Astrocyte (in vitro differentiated cells and primary cell): Measurements from ENCODE around the gene KCTD10. TPM values are rescaled to one million over a fixed set of nuclear protein-coding genes. Genes with fewer than 3 reads are reported as not detected.
A peak's percentile ranks its signal among the peaks of the same experiment; 100 is the strongest.

Experiments
- DNase-seq: peaks from one replicate; pipeline ENCODE4 v3.0.0-alpha.2; 2010; ENCODE audit warnings: low read depth
- FAIRE-seq: peaks from 2 replicates; lab custom pipeline; 2011; peaks lifted over from hg19 to GRCh38; lab: Jason Lieb, UNC
- H2AFZ ChIP-seq: 2 replicates; pipeline ENCODE4 v1.6.0; 2012; ENCODE audit warnings: low read depth, low read length, inconsistent platforms
- H3K27ac ChIP-seq: 2 replicates; pipeline ENCODE4 v1.5.1; 2011; ENCODE audit warnings: low read depth, low read length, inconsistent platforms
- H3K27me3 ChIP-seq: 2 replicates; pipeline ENCODE4 v1.6.0; 2011; ENCODE audit warnings: low read length, inconsistent platforms; ENCODE audit not compliant: insufficient read depth
- H3K36me3 ChIP-seq: 2 replicates; pipeline ENCODE4 v1.5.1; 2011; ENCODE audit warnings: low read length, inconsistent platforms; ENCODE audit not compliant: insufficient read depth
- H3K4me1 ChIP-seq: 2 replicates; pipeline ENCODE4 v1.5.1; 2011; ENCODE audit warnings: low read length, inconsistent platforms; ENCODE audit not compliant: insufficient read depth
- H3K4me2 ChIP-seq: 2 replicates; pipeline ENCODE4 v1.6.0; 2012; ENCODE audit warnings: low read length, inconsistent platforms
- H3K4me3 ChIP-seq: 2 replicates; pipeline ENCODE4 v1.5.1; 2011; ENCODE audit warnings: low read depth, mild to moderate bottlenecking, low read length, inconsistent platforms; ENCODE audit not compliant: insufficient read depth
- H3K79me2 ChIP-seq: 2 replicates; pipeline ENCODE4 v1.6.0; 2012; ENCODE audit warnings: mild to moderate bottlenecking, low read length, inconsistent platforms; ENCODE audit not compliant: insufficient read depth
- H3K9ac ChIP-seq: 2 replicates; pipeline ENCODE4 v1.6.0; 2012; ENCODE audit warnings: mild to moderate bottlenecking, low read length, inconsistent platforms
- H3K9me3 ChIP-seq: 2 replicates; pipeline ENCODE4 v1.5.1; 2012; ENCODE audit warnings: low read depth, mild to moderate bottlenecking, low read length, inconsistent platforms; ENCODE audit not compliant: insufficient read depth
- H4K20me1 ChIP-seq: 2 replicates; pipeline ENCODE4 v1.6.0; 2012; ENCODE audit warnings: low read length, inconsistent platforms; ENCODE audit not compliant: insufficient read depth
- H3K27ac Mint-ChIP-seq: one replicate; pipeline ENCODE4 v1.8.0; 2021; ENCODE audit warnings: mild to moderate bottlenecking, mixed read lengths; ENCODE audit not compliant: unreplicated experiment
- H3K27me3 Mint-ChIP-seq: one replicate; pipeline ENCODE4 v1.8.0; 2021; ENCODE audit warnings: low read depth, mixed read lengths; ENCODE audit not compliant: unreplicated experiment
- H3K36me3 Mint-ChIP-seq: one replicate; pipeline ENCODE4 v1.8.0; 2021; ENCODE audit warnings: low read depth, mixed read lengths; ENCODE audit not compliant: unreplicated experiment
- H3K4me1 Mint-ChIP-seq: one replicate; pipeline ENCODE4 v1.8.0; 2021; ENCODE audit warnings: low read depth, mixed read lengths; ENCODE audit not compliant: unreplicated experiment
- H3K4me3 Mint-ChIP-seq: one replicate; pipeline ENCODE4 v1.8.0; 2021; ENCODE audit warnings: mild to moderate bottlenecking, moderate library complexity, mixed read lengths; ENCODE audit not compliant: unreplicated experiment
- H3K9me3 Mint-ChIP-seq: one replicate; pipeline ENCODE4 v1.8.0; 2021; ENCODE audit warnings: mild to moderate bottlenecking, mixed read lengths; ENCODE audit not compliant: unreplicated experiment
- CTCF ChIP-seq: IDR thresholded peaks from 2 replicates; pipeline ENCODE4 v1.5.1; 2011; ENCODE audit warnings: low read depth, mild to moderate bottlenecking, inconsistent platforms, low read length, moderate library complexity; ENCODE audit not compliant: insufficient read depth
- EZH2 ChIP-seq: IDR thresholded peaks from 2 replicates; pipeline ENCODE4 v1.6.1; 2012; ENCODE audit warnings: mild to moderate bottlenecking, low read length, inconsistent platforms; ENCODE audit not compliant: insufficient read depth
- total RNA-seq: library from RNA; stranded (reverse); gene quantifications from 2 replicates; pipeline ENCODE4 v1.2.1, GENCODE V29; 2021

KCTD10 gene
- total RNA-seq, 1 donor from 2014 or later = 118 TPM

GRCh38 chr12:109458771-109459208 is 18.3 kb downstream of the KCTD10 start:
- peaks cover 81% of the 10 kb centered on the region for H3K79me2 ChIP-seq
- Mint-ChIP-seq H3K9me3 (no peaks in the 10 kb centered on the region), H3K27me3 (no peaks in the 10 kb centered on the region), H3K4me3 (peak overlapping the region; percentile 58), H3K27ac (peak overlapping the region; percentile 99), H3K36me3 (peaks cover 30% of the 10 kb centered on the region), H3K4me1 (peaks cover 79% of the 10 kb centered on the region)
- H3K27me3 ChIP-seq = no peaks in the 10 kb centered on the region
- H3K9ac ChIP-seq = peak overlapping the region; percentile 59
- DNase-seq = peak; percentile 44
- peak; percentile 17 for FAIRE-seq
- H4K20me1 ChIP-seq = peaks cover 22% of the 10 kb centered on the region
- no peak overlapping the region for H2AFZ ChIP-seq
- no peaks in the 10 kb centered on the region for H3K9me3 ChIP-seq
- H3K4me2 ChIP-seq = peak overlapping the region; percentile 64
- TF ChIP-seq CTCF = no peak
- TF ChIP-seq EZH2 = no peak
- no peak overlapping the region for H3K4me3 ChIP-seq
- peak overlapping the region; percentile 65 for H3K27ac ChIP-seq
- peaks cover 47% of the 10 kb centered on the region for H3K36me3 ChIP-seq
- H3K4me1 ChIP-seq = peaks cover 69% of the 10 kb centered on the region

DNA sequence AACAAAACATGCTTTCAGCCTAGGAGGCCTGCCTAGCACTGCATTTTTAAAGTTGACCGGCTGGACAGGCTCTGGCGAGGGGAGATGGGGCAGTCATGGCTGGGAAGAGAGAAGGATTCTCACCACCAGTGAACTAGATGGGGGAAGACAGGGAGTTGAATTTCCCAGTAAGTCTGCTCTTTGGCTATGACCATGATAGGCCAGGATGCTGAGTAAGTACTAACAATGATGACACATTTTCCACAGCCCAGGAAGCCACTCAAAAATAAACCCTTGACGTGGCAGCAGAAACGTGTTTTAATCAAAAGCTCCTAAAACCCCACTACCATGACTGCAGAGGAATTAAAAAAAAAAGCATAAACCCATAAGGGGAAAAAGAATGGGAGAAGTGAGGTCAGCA is 19.0 kb downstream of the KCTD10 start:
- H3K4me1 Mint-ChIP-seq = peaks cover 77% of the 10 kb centered on the region

More for the DNA sequence above, 19.0 kb downstream of the KCTD10 start:
- peaks cover 54% of the 10 kb centered on the region for H3K36me3 ChIP-seq
- H3K9me3 Mint-ChIP-seq = no peaks in the 10 kb centered on the region
- peak overlapping the region; percentile 99 for H3K27ac Mint-ChIP-seq
- H3K4me2 ChIP-seq = peak overlapping the region; percentile 64
- peak overlapping the region; percentile 59 for H3K9ac ChIP-seq
- H3K36me3 Mint-ChIP-seq = peaks cover 30% of the 10 kb centered on the region
- peaks cover 86% of the 10 kb centered on the region for H3K79me2 ChIP-seq
- TF ChIP-seq EZH2 (no peak), CTCF (no peak)
- H2AFZ ChIP-seq = no peak overlapping the region
- H3K9me3 ChIP-seq = no peaks in the 10 kb centered on the region
- peaks cover 26% of the 10 kb centered on the region for H4K20me1 ChIP-seq
- peak overlapping the region; percentile 65 for H3K27ac ChIP-seq
- no peak overlapping the region for H3K4me3 ChIP-seq
- FAIRE-seq (peak; percentile 59), DNase-seq (peak; percentile 87)
- peaks cover 63% of the 10 kb centered on the region for H3K4me1 ChIP-seq
- peak overlapping the region; percentile 64 for H3K4me3 Mint-ChIP-seq
- H3K27me3 Mint-ChIP-seq = no peaks in the 10 kb centered on the region
- H3K27me3 ChIP-seq = no peaks in the 10 kb centered on the region
